Activated CD4-positive, CD25-positive, alpha-beta regulatory T cell treated with anti-CD3 and anti-CD28 coated beads, Interleukin-2, amount 50 U/mL, for 24 hours (primary cell): Measurements from ENCODE around the gene SHISA2.
A peak's percentile ranks its signal among the peaks of the same experiment; 100 is the strongest.

Experiments
- ATAC-seq, 2 donors: fragments of 150-1000 bp; cut with Tn5 transposase; one replicate each; pipeline ENCODE4 v1.10.0; 2021; ENCODE audit warnings: mild to moderate bottlenecking in 1 of 2, moderate library complexity in 1 of 2

SHISA2 gene

GRCh38 chr13:26017196-26017921 lies 34.5 kb downstream of the SHISA2 start:
- no peak for ATAC-seq

- no peak for ATAC-seq
Observed at GRCh38 chr13:26016189-26016588, 35.6 kb downstream of the SHISA2 start.

- no peak for ATAC-seq
Observed at GRCh38 chr13:26015271-26016125, 36.3 kb downstream of the SHISA2 start.

- ATAC-seq: no peak
Observed at GRCh38 chr13:26012995-26013394, 38.8 kb downstream of the SHISA2 start.

- ATAC-seq: peak; percentile 71 to 81
Observed at GRCh38 chr13:26011996-26012821, 39.6 kb downstream of the SHISA2 start.

GRCh38 chr13:26011208-26011573 lies 40.6 kb downstream of the SHISA2 start:
- no peak for ATAC-seq

GRCh38 chr13:26010487-26011207 lies 41.2 kb downstream of the SHISA2 start:
- ATAC-seq: no peak

GRCh38 chr13:26007261-26008125 lies 44.3 kb downstream of the SHISA2 start:
- peak in 1 of 2 donors; percentile 13 for ATAC-seq
